Skeletal muscle satellite cell (primary cell): ENCODE results near the gene C1QC. TPM values are rescaled to one million over a fixed set of nuclear protein-coding genes. Genes with fewer than 3 reads are reported as not detected.
A peak's percentile ranks its signal among the peaks of the same experiment; 100 is the strongest.

ENCODE experiments used
- H3K27me3 ChIP-seq: 2 replicates; pipeline ENCODE4 v1.7.0; 2013; ENCODE audit warnings: low read length; ENCODE audit not compliant: control insufficient read depth, insufficient read depth
- H3K36me3 ChIP-seq: 2 replicates; pipeline ENCODE4 v1.7.0; 2013; ENCODE audit warnings: mild to moderate bottlenecking, control low read depth, low read length; ENCODE audit not compliant: insufficient read depth
- H3K4me1 ChIP-seq: 2 replicates; pipeline ENCODE4 v1.7.0; 2013; ENCODE audit warnings: low read length; ENCODE audit not compliant: control insufficient read depth, insufficient read depth
- H3K4me2 ChIP-seq: 2 replicates; pipeline ENCODE4 v1.7.0; 2013; ENCODE audit warnings: mild to moderate bottlenecking, low read length
- H3K4me3 ChIP-seq: 2 replicates; pipeline ENCODE4 v1.7.0; 2013; ENCODE audit warnings: low read length
- H3K9ac ChIP-seq: 2 replicates; pipeline ENCODE4 v1.7.0; 2013; ENCODE audit warnings: mild to moderate bottlenecking, low read depth, low read length, moderate library complexity
- H3K9me3 ChIP-seq: replicated peaks from 2 replicates; pipeline ENCODE4 v1.7.0; 2013; ENCODE audit warnings: mild to moderate bottlenecking, control low read depth, low read length
- small RNA-seq: library from RNA; depleted of rRNA; stranded (forward); fragments of <200 nt; gene quantifications from one replicate; pipeline ENCODE3, GENCODE V24; 2012

The C1QC gene

GRCh38 chr1:22688466-22688865 is 45.0 kb downstream of the C1QC start:
- Histone ChIP-seq H3K9me3 (no peaks in the 10 kb centered on the region), H3K27me3 (peaks cover 30% of the 10 kb centered on the region), H3K4me3 (no peak overlapping the region), H3K4me1 (peaks cover 8% of the 10 kb centered on the region), H3K9ac (no peak overlapping the region), H3K4me2 (no peak overlapping the region), H3K36me3 (no peaks in the 10 kb centered on the region)

GRCh38 chr1:22689505-22689904 is 46.1 kb downstream of the C1QC start:
- Histone ChIP-seq H3K4me3 (peak overlapping the region; percentile 49), H3K36me3 (no peaks in the 10 kb centered on the region), H3K9ac (peak overlapping the region; percentile 42), H3K4me2 (peak overlapping the region; percentile 69), H3K9me3 (no peaks in the 10 kb centered on the region), H3K4me1 (peaks cover 8% of the 10 kb centered on the region), H3K27me3 (peaks cover 21% of the 10 kb centered on the region)

GRCh38 chr1:22691031-22691753 is 47.8 kb downstream of the C1QC start:
- Histone ChIP-seq H3K4me1 (peaks cover 8% of the 10 kb centered on the region), H3K36me3 (no peaks in the 10 kb centered on the region), H3K4me3 (no peak overlapping the region), H3K27me3 (peaks cover 6% of the 10 kb centered on the region), H3K4me2 (no peak overlapping the region), H3K9ac (no peak overlapping the region), H3K9me3 (no peaks in the 10 kb centered on the region)

- Histone ChIP-seq H3K4me3 (no peak overlapping the region), H3K9me3 (no peaks in the 10 kb centered on the region), H3K36me3 (no peaks in the 10 kb centered on the region), H3K27me3 (no peaks in the 10 kb centered on the region), H3K4me1 (peaks cover 8% of the 10 kb centered on the region), H3K9ac (no peak overlapping the region), H3K4me2 (no peak overlapping the region)
Observed at GRCh38 chr1:22694172-22694571, 50.7 kb downstream of the C1QC start.

GRCh38 chr1:22696610-22697009 is 53.2 kb downstream of the C1QC start:
- Histone ChIP-seq H3K9ac (no peak overlapping the region), H3K4me2 (no peak overlapping the region), H3K9me3 (no peaks in the 10 kb centered on the region), H3K4me3 (no peak overlapping the region), H3K36me3 (no peaks in the 10 kb centered on the region), H3K4me1 (no peaks in the 10 kb centered on the region), H3K27me3 (no peaks in the 10 kb centered on the region)

Small RNA genes within 50 kb of the gene (small RNA-seq; reads per million reads assigned to genes)
- gene MIR6127: not detected
